Measurements from ENCODE around the gene SNX12.

Gene SNX12

GRCh38 chrX:71099736-71100135 is 31.6 kb upstream of the SNX12 start:
- TF ChIP-seq CTCF (IDR thresholded peaks at IDR 0.05; ENCODE audit: low read depth, low read length, missing control alignments) = no peak
- no peak overlapping the region for H3K4me3 ChIP-seq (ENCODE audit: low read depth, low read length)
- no peak for DNase-seq (ENCODE audit: low read depth)

- no peak overlapping the region for H3K4me3 ChIP-seq (ENCODE audit: low read depth, low read length)
- DNase-seq (ENCODE audit: low read depth) = no peak
- no peak for TF ChIP-seq CTCF (IDR thresholded peaks at IDR 0.05; ENCODE audit: low read depth, low read length, missing control alignments)
Observed at GRCh38 chrX:71098951-71099506, 30.9 kb upstream of the SNX12 start.

- H3K4me3 ChIP-seq (ENCODE audit: low read depth, low read length) = no peak overlapping the region
- TF ChIP-seq CTCF (IDR thresholded peaks at IDR 0.05; ENCODE audit: low read depth, low read length, missing control alignments) = peak; percentile 51
- no peak for DNase-seq (ENCODE audit: low read depth)
Observed at GRCh38 chrX:71098302-71098701, 30.2 kb upstream of the SNX12 start.

GRCh38 chrX:71096760-71097032 is 28.6 kb upstream of the SNX12 start:
- H3K4me3 ChIP-seq (ENCODE audit: low read depth, low read length) = peak overlapping the region; percentile 75
- no peak for DNase-seq (ENCODE audit: low read depth)
- no peak for TF ChIP-seq CTCF (IDR thresholded peaks at IDR 0.05; ENCODE audit: low read depth, low read length, missing control alignments)

- no peak for DNase-seq (ENCODE audit: low read depth)
- no peak for TF ChIP-seq CTCF (IDR thresholded peaks at IDR 0.05; ENCODE audit: low read depth, low read length, missing control alignments)
- peak overlapping the region; percentile 75 for H3K4me3 ChIP-seq (ENCODE audit: low read depth, low read length)
Observed at GRCh38 chrX:71095981-71096759, 28.0 kb upstream of the SNX12 start.

GRCh38 chrX:71095555-71095980 is 27.4 kb upstream of the SNX12 start, which contains the start of gene FOXO4:
Gene FOXO4, plus strand, starts transcription at chrX:71095851. Its CDS starts 678 bp downstream, at chrX:71096529.
- peak within 1 kb of the TSS; percentile 75 for H3K4me3 ChIP-seq (ENCODE audit: low read depth, low read length)
- TF ChIP-seq CTCF (IDR thresholded peaks at IDR 0.05; ENCODE audit: low read depth, low read length, missing control alignments) = no peak
- DNase-seq (ENCODE audit: low read depth) = peak; percentile 57

- peak overlapping the region; percentile 75 for H3K4me3 ChIP-seq (ENCODE audit: low read depth, low read length)
- DNase-seq (ENCODE audit: low read depth) = no peak
- no peak for TF ChIP-seq CTCF (IDR thresholded peaks at IDR 0.05; ENCODE audit: low read depth, low read length, missing control alignments)
Observed at GRCh38 chrX:71095033-71095432, 26.9 kb upstream of the SNX12 start.

Data from GM12864 (cell line).